ENCODE measurements around the gene PLCB1. TPM values are rescaled to one million over a fixed set of nuclear protein-coding genes. Genes with fewer than 3 reads are reported as not detected.
"Not testable (repeated sequence)": the region's sequence is repeated elsewhere in the genome, so short reads cannot be mapped to it uniquely, and the experiment has no call there.

The PLCB1 gene
- total RNA-seq, 2 donors from 2014 or later: 7.3 to 45.5 TPM

GRCh38 chr20:8339349-8339748, 207.3 kb downstream of the PLCB1 start:
- H3K4me3 ChIP-seq: no peak overlapping the region

GRCh38 chr20:8342391-8342790, 210.3 kb downstream of the PLCB1 start:
- no peaks in the 10 kb centered on the region for H3K36me3 ChIP-seq
- peaks cover 0 to 25% of the 10 kb centered on the region in 2 donors for H3K4me1 ChIP-seq
- no peak for TF ChIP-seq CTCF (IDR thresholded peaks at IDR 0.05)

More at GRCh38 chr20:8339349-8339748, 207.3 kb downstream of the PLCB1 start:
- no peak for DNase-seq (ENCODE audit: low spot score)
- TF ChIP-seq CTCF (IDR thresholded peaks at IDR 0.05): no peak
- H3K4me1 ChIP-seq: peaks cover 0 to under 1% of the 10 kb centered on the region in 2 donors
- H3K9me3 ChIP-seq: no peaks in the 10 kb centered on the region
- H3K27ac ChIP-seq: no peak overlapping the region
- no peaks in the 10 kb centered on the region for H3K27me3 ChIP-seq
- H3K36me3 ChIP-seq: no peaks in the 10 kb centered on the region

GRCh38 chr20:8344106-8344505, 212.0 kb downstream of the PLCB1 start:
- Histone ChIP-seq H3K27me3 (no peaks in the 10 kb centered on the region), H3K4me1 (peaks cover 0 to 26% of the 10 kb centered on the region in 2 donors), H3K9me3 (no peaks in the 10 kb centered on the region), H3K4me3 (no peak overlapping the region), H3K36me3 (no peaks in the 10 kb centered on the region), H3K27ac (no peak overlapping the region)
- no peak for TF ChIP-seq CTCF (IDR thresholded peaks at IDR 0.05)
- DNase-seq (ENCODE audit: low spot score): no peak

More at GRCh38 chr20:8342391-8342790, 210.3 kb downstream of the PLCB1 start:
- Histone ChIP-seq H3K27me3 (no peaks in the 10 kb centered on the region), H3K27ac (no peak overlapping the region), H3K9me3 (no peaks in the 10 kb centered on the region), H3K4me3 (no peak overlapping the region)
- DNase-seq (ENCODE audit: low spot score): no peak

GRCh38 chr20:8344631-8345030, 212.6 kb downstream of the PLCB1 start:
- TF ChIP-seq CTCF (IDR thresholded peaks at IDR 0.05): no peak
- Histone ChIP-seq H3K27me3 (no peaks in the 10 kb centered on the region), H3K27ac (no peak overlapping the region), H3K4me1 (peaks cover 0 to 26% of the 10 kb centered on the region in 2 donors), H3K36me3 (no peaks in the 10 kb centered on the region), H3K4me3 (no peak overlapping the region), H3K9me3 (no peaks in the 10 kb centered on the region)
- DNase-seq (ENCODE audit: low spot score): no peak

- TF ChIP-seq CTCF (IDR thresholded peaks at IDR 0.05): no peak
- peaks cover 0 to 26% of the 10 kb centered on the region in 2 donors for H3K4me1 ChIP-seq
Observed at GRCh38 chr20:8346700-8347270, 214.7 kb downstream of the PLCB1 start.

GRCh38 chr20:8350225-8350624, 218.2 kb downstream of the PLCB1 start:
- not testable (repeated sequence) for H3K9me3 ChIP-seq; H3K36me3 ChIP-seq; H3K27me3 ChIP-seq; DNase-seq (ENCODE audit: low spot score); H3K4me3 ChIP-seq; H3K27ac ChIP-seq
- peaks cover 0 to 17% of the 10 kb centered on the region in 2 donors for H3K4me1 ChIP-seq

More at GRCh38 chr20:8346700-8347270, 214.7 kb downstream of the PLCB1 start:
- Histone ChIP-seq H3K36me3 (no peaks in the 10 kb centered on the region), H3K9me3 (no peaks in the 10 kb centered on the region), H3K4me3 (no peak overlapping the region), H3K27ac (no peak overlapping the region), H3K27me3 (no peaks in the 10 kb centered on the region)
- DNase-seq (ENCODE audit: low spot score): no peak

Measured in right atrium auricular region (tissue), 2 donors.